H1 (cell line): ENCODE results near the gene PDE4C. TPM values are rescaled to one million over a fixed set of nuclear protein-coding genes. Genes with fewer than 3 reads are reported as not detected.

ENCODE experiments used
- CTCF ChIA-PET: fragments of 300-600 bp; sonication (Branson Sonifier 250); formaldehyde crosslinking; loops from one replicate; lab custom pipeline; 2021; ENCODE audit not compliant: partially characterized antibody; lab: Charles Lee
- POLR2A ChIA-PET: fragments of 300-600 bp; sonication (Branson Sonifier 250); formaldehyde crosslinking; loops from one replicate; lab custom pipeline; 2021; ENCODE audit warnings: inconsistent platforms; ENCODE audit not compliant: partially characterized antibody; lab: Charles Lee
- DNase-seq, 2 experiments: peaks; one replicate each; pipeline versions ENCODE4 v3.0.0 to v3.0.0-alpha.2; 2010 to 2022; ENCODE audit warnings: low spot score in 2 of 2, low read depth in 1 of 2, mixed read lengths in 1 of 2
- FAIRE-seq: peaks from 2 replicates; lab custom pipeline; 2011; peaks lifted over from hg19 to GRCh38; lab: Jason Lieb, UNC
- H2AFZ ChIP-seq: 2 replicates; pipeline ENCODE4 v1.8.1; 2012; ENCODE audit warnings: low read length, inconsistent platforms
- H2AK5ac ChIP-seq: 2 replicates; pipeline ENCODE4 v1.6.1; 2013; ENCODE audit warnings: low read depth, low read length
- H2BK120ac ChIP-seq: replicated peaks from 2 replicates; pipeline ENCODE3; 2013; ENCODE audit warnings: low read depth, low read length, inconsistent platforms
- H2BK12ac ChIP-seq: 2 replicates; pipeline ENCODE4 v1.6.1; 2013; ENCODE audit warnings: low read depth, low read length
- H2BK15ac ChIP-seq: 2 replicates; pipeline ENCODE4 v1.6.1; 2013; ENCODE audit warnings: low read length
- H2BK20ac ChIP-seq: 2 replicates; pipeline ENCODE4 v1.6.1; 2013; ENCODE audit warnings: low read length
- H2BK5ac ChIP-seq: 2 replicates; pipeline ENCODE4 v1.6.1; 2013; ENCODE audit warnings: low read depth, low read length
- H3K14ac ChIP-seq: 2 replicates; pipeline ENCODE4 v1.6.1; 2013; ENCODE audit warnings: inconsistent platforms; ENCODE audit not compliant: insufficient read length
- H3K18ac ChIP-seq: 2 replicates; pipeline ENCODE4 v1.6.1; 2013; ENCODE audit warnings: low read length; ENCODE audit errors: extremely low read depth
- H3K23ac ChIP-seq: 2 replicates; pipeline ENCODE4 v1.6.1; 2013; ENCODE audit warnings: inconsistent platforms; ENCODE audit not compliant: insufficient read length
- H3K23me2 ChIP-seq: 2 replicates; pipeline ENCODE4 v1.6.1; 2013; ENCODE audit warnings: low read depth, low read length
- H3K27ac ChIP-seq: 2 replicates; pipeline ENCODE4 v1.6.1; 2011; ENCODE audit warnings: low read depth, low read length, inconsistent platforms
- H3K27me3 ChIP-seq, 4 experiments: replicated peaks in 1 of 4; 1 replicate in 1 of 4; 2 replicates in 3 of 4; pipeline versions ENCODE4 v1.6.1 to v1.8.1; 2011 to 2013; ENCODE audit warnings: low read length in 3 of 4, mild to moderate bottlenecking in 3 of 4, inconsistent platforms in 2 of 4, mixed read lengths in 2 of 4, moderate library complexity in 1 of 4; ENCODE audit not compliant: control insufficient read depth in 3 of 4, insufficient read depth in 3 of 4; ENCODE audit errors: extremely low read depth in 1 of 4
- H3K36me3 ChIP-seq, 4 experiments: 2 replicates each; pipeline versions ENCODE4 v1.6.1 to v1.8.1; 2011 to 2013; ENCODE audit warnings: mild to moderate bottlenecking in 4 of 4, low read length in 3 of 4, moderate library complexity in 2 of 4, control low read depth in 1 of 4, inconsistent platforms in 1 of 4; ENCODE audit not compliant: insufficient read depth in 4 of 4, control insufficient read depth in 2 of 4
- H3K4ac ChIP-seq: replicated peaks from 2 replicates; pipeline ENCODE3; 2013; ENCODE audit warnings: low read length, low read depth, mixed read lengths, inconsistent platforms; ENCODE audit not compliant: insufficient read length
- H3K4me1 ChIP-seq, 4 experiments: replicated peaks in 1 of 4; 1 replicate in 1 of 4; 2 replicates in 3 of 4; pipeline versions ENCODE4 v1.6.1 to v1.8.1; 2011 to 2013; ENCODE audit warnings: low read length in 3 of 4, inconsistent platforms in 2 of 4, mixed read lengths in 1 of 4; ENCODE audit not compliant: insufficient read depth in 4 of 4, control insufficient read depth in 3 of 4
- H3K4me2 ChIP-seq, 2 experiments: 2 replicates each; pipeline versions ENCODE4 v1.6.1 to v1.8.1; 2011 to 2013; ENCODE audit warnings: low read depth in 2 of 2, low read length in 2 of 2, control low read depth in 1 of 2, inconsistent platforms in 1 of 2, mild to moderate bottlenecking in 1 of 2; ENCODE audit not compliant: insufficient read depth in 1 of 2
- H3K4me3 ChIP-seq, 4 experiments: fragments of 200-600, 300-600 bp in 1 of 4; sonication (generic), shearing (Covaris generic), sonication (Bioruptor Twin) in 1 of 4; 2 replicates each; pipeline versions ENCODE4 v1.5.1 to v1.8.1; 2011 to 2016; ENCODE audit warnings: low read length in 4 of 4, low read depth in 3 of 4, control low read depth in 2 of 4, inconsistent platforms in 2 of 4, mild to moderate bottlenecking in 2 of 4, mixed read lengths in 1 of 4, moderate library complexity in 1 of 4; ENCODE audit not compliant: insufficient read depth in 2 of 4; ENCODE audit errors: extremely low read depth in 1 of 4
- H3K56ac ChIP-seq: replicated peaks from 2 replicates; pipeline ENCODE3; 2013; ENCODE audit warnings: low read depth, mild to moderate bottlenecking, mixed read lengths, low read length, inconsistent platforms; ENCODE audit not compliant: insufficient read length
- H3K79me1 ChIP-seq: 2 replicates; pipeline ENCODE4 v1.6.1; 2013; ENCODE audit warnings: low read depth, low read length, control low read depth
- H3K79me2 ChIP-seq, 2 experiments: 2 replicates each; pipeline versions ENCODE4 v1.6.1 to v1.8.1; 2012 to 2013; ENCODE audit warnings: low read length in 2 of 2, mild to moderate bottlenecking in 2 of 2, inconsistent platforms in 1 of 2; ENCODE audit not compliant: insufficient read depth in 2 of 2, control insufficient read depth in 1 of 2
- H3K9ac ChIP-seq, 4 experiments: replicated peaks in 1 of 4; 1 replicate in 1 of 4; 2 replicates in 3 of 4; pipeline versions ENCODE4 v1.6.1 to v1.8.1; 2011 to 2013; ENCODE audit warnings: low read depth in 3 of 4, low read length in 3 of 4, control low read depth in 2 of 4, mild to moderate bottlenecking in 2 of 4, moderate library complexity in 2 of 4, inconsistent platforms in 1 of 4; ENCODE audit errors: extremely low read depth in 1 of 4
- H3K9me3 ChIP-seq, 2 experiments: 2 replicates each; pipeline versions ENCODE4 v1.6.1 to v1.8.1; 2012 to 2013; ENCODE audit warnings: mild to moderate bottlenecking in 2 of 2, moderate library complexity in 2 of 2, control low read depth in 1 of 2, inconsistent platforms in 1 of 2, low read depth in 1 of 2, low read length in 1 of 2, mixed read lengths in 1 of 2; ENCODE audit not compliant: insufficient read depth in 2 of 2
- H4K20me1 ChIP-seq, 2 experiments: replicated peaks in 1 of 2; 2 replicates each; pipeline versions ENCODE3 to v1.8.1; 2011 to 2013; ENCODE audit warnings: inconsistent platforms in 2 of 2, low read length in 2 of 2, mild to moderate bottlenecking in 1 of 2; ENCODE audit not compliant: insufficient read depth in 2 of 2, control insufficient read depth in 1 of 2
- H4K5ac ChIP-seq: 2 replicates; pipeline ENCODE4 v1.6.1; 2013; ENCODE audit warnings: low read length, low read depth, mixed read lengths, inconsistent platforms; ENCODE audit not compliant: insufficient read length
- H4K8ac ChIP-seq: 2 replicates; pipeline ENCODE4 v1.8.0; 2013; ENCODE audit warnings: mild to moderate bottlenecking, moderate library complexity, low read length, inconsistent platforms; ENCODE audit not compliant: insufficient read depth; ENCODE audit errors: extremely low read depth
- H4K91ac ChIP-seq: replicated peaks from 2 replicates; pipeline ENCODE3; 2013; ENCODE audit warnings: low read length, mixed read lengths, inconsistent platforms; ENCODE audit not compliant: insufficient read length
- HDAC6 ChIP-seq: IDR thresholded peaks from one replicate; pipeline ENCODE4 v1.7.1; 2012; ENCODE audit warnings: low read depth, mild to moderate bottlenecking, inconsistent platforms, low read length, moderate library complexity
- JUN ChIP-seq: IDR thresholded peaks from 2 replicates; pipeline ENCODE4 v1.6.1; 2011; ENCODE audit warnings: low read depth, mild to moderate bottlenecking, improper control_type of control experiment, low read length
- JUND ChIP-seq: IDR thresholded peaks from 2 replicates; pipeline ENCODE4 v1.6.1; 2011; ENCODE audit warnings: mild to moderate bottlenecking, improper control_type of control experiment, low read length
- RFX5 ChIP-seq: IDR thresholded peaks from 2 replicates; pipeline ENCODE4 v1.6.1; 2011; ENCODE audit warnings: low read depth, low read length, improper control_type of control experiment, borderline replicate concordance
- SIN3A ChIP-seq, 2 experiments: IDR thresholded peaks in 1 of 2; conservative IDR thresholded peaks in 1 of 2; 2 replicates each; pipeline ENCODE4 v1.6.1; 2011 to 2012; ENCODE audit warnings: low read length in 2 of 2, improper control_type of control experiment in 1 of 2, low read depth in 1 of 2, mild to moderate bottlenecking in 1 of 2
- TEAD4 ChIP-seq: IDR thresholded peaks from 2 replicates; pipeline ENCODE4 v1.6.1; 2012; ENCODE audit warnings: low read depth, low read length, inconsistent platforms, mixed read lengths
- WGBS, 2 experiments: shearing (Covaris generic) in 1 of 2; methylation state at CpG; one replicate each; pipeline versions ENCODE4 v1.1.6 to v1.1.7; 2013 to 2015; ENCODE audit warnings: low lambda C conversion rate in 2 of 2, mixed read lengths in 2 of 2, inconsistent platforms in 1 of 2, low coverage in 1 of 2, missing lambda C conversion rate in 1 of 2; ENCODE audit not compliant: insufficient replicate concordance in 2 of 2, insufficient coverage in 1 of 2, insufficient read length in 1 of 2; ENCODE audit errors: extremely low coverage in 1 of 2, missing lambda C conversion rate in 1 of 2; 5-methylcytosine and 5-hydroxymethylcytosine counted together
- polyA plus RNA-seq, 7 experiments: library from polyadenylated mRNA; depleted of rRNA in 3 of 7; stranded (reverse) in 5 of 7; unstranded in 2 of 7; fragments of >200 nt in 5 of 7; fragments of 200-250 nt in 2 of 7; gene quantifications; 1 replicate in 5 of 7; 2 replicates in 1 of 7; 4 replicates in 1 of 7; pipeline versions ENCODE4 v1.2.1 to v1.2.3, GENCODE V29; 2011 to 2013; ENCODE audit warnings: missing spikeins in 2 of 7, mixed read lengths in 2 of 7
- total RNA-seq: library from RNA; stranded (reverse); fragmentation: NEBNext Ultra II Directional; extraction: Animal tissue kit (Norgen Biotek cat#: 25700); gene quantifications from 2 replicates; pipeline ENCODE4 v1.2.1, GENCODE V29; 2021
- TF ChIP-seq, protein P1 (sequence below): IDR thresholded peaks from 2 replicates; pipeline ENCODE4 v1.6.1; 2012; ENCODE audit warnings: inconsistent platforms
- TF ChIP-seq, protein P2 (sequence below): IDR thresholded peaks from 2 replicates; pipeline ENCODE4 v1.6.1; 2012; ENCODE audit warnings: low read length, inconsistent platforms

The PDE4C gene
- total and polyA plus RNA-seq, 2 of the 8 experiments (the other 6 are each of a cell fraction or from before 2014, with no cell fraction given): 2.7 to 3.1 TPM

DNA sequence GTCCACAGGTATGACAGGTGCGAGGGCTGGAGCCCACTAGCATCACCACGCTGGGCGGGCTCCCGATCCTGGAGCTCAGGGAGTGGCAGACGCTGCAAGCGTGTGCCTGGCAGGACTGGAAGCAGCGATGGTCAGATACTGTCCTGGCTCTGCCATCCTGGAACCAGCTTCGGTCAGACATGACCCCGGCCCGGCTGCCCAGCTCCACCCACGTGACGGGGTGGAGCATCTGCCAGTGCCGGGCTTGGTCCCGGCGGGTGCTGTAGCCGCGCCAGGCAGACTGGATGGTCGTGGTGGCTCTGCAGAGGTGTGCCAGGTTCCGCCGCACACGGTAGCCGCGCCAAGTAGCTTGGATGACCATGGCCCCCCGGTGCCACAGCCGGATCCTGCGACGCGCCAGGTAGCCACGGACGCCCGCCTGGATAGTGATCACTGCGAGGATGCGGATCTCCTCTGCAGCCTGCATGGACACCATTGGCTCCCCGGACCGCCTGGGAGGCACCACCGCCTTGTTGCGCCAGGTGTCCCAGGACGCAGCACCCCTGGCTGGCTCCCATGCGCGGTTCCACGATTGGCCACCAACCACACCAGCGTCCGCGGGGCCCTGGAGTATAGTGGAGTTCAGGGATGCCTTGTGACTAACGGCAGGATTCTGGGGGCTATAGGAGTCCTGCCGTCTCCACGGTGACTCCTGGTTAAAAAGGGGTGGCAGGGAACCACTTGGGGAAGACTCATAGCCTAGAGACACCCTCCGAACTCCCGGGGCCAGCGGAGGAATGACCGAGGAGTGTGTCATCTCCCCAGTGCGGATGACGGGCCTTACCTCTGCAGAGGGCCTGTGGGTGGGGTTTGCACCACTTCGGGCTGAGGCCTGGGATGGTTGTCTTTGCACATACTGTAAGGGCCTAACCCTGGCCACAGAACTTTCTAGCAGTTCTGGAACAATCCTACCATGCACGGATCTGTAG lies 31.5 kb upstream of the PDE4C start:
- H4K91ac ChIP-seq: no peak overlapping the region
- peaks cover 0 to 1% of the 10 kb centered on the region in 2 experiments for H4K20me1 ChIP-seq
- no peaks in the 10 kb centered on the region for H3K23me2 ChIP-seq
- FAIRE-seq (no peak), DNase-seq (no peak)
- no peak overlapping the region for H2BK5ac ChIP-seq
- H3K4ac ChIP-seq: no peak overlapping the region
- no peak overlapping the region for H3K27ac ChIP-seq
- no peak overlapping the region for H2AK5ac ChIP-seq
- H4K5ac ChIP-seq: no peak overlapping the region
- POLR2A ChIA-PET: interaction anchor here (0.9 to 2.5 kb wide), 3 partner anchors 8 to 52 kb away, joined by 3 to 8 read pairs (median 4); partner anchors contain the start of gene JUND
- no peaks in the 10 kb centered on the region for H3K79me2 ChIP-seq
- H2BK15ac ChIP-seq: no peak overlapping the region
- H3K79me1 ChIP-seq: no peaks in the 10 kb centered on the region; the same call in 1 of the 2 replicates
- no peak overlapping the region for H2BK120ac ChIP-seq
- H3K23ac ChIP-seq: no peak overlapping the region
- CTCF ChIA-PET: interaction anchor here (0.6 to 18.7 kb wide), 14 partner anchors 8 to 153 kb away, joined by 3 to 305 read pairs (median 4); partner anchors contain the start of genes IQCN, JUND, MPV17L2 and RAB3A
- H2AFZ ChIP-seq: no peak overlapping the region
- peaks cover 5 to 12% (median 10%) of the 10 kb centered on the region in 4 experiments for H3K4me1 ChIP-seq
- 0 out of 2 replicates have a peak overlapping the region, but pooled peaks have one; percentile 5 for H4K8ac ChIP-seq
- H3K27me3 ChIP-seq: peaks cover 0 to 6% (median 1%) of the 10 kb centered on the region in 4 experiments; a peak in 3 of 7 replicates
- H3K14ac ChIP-seq: no peak overlapping the region
- WGBS, 2 experiments: 93% methylated on average over 55 of the region's 55 CpGs; no CpG with 5 or more reads in 1 of the 2 experiments
- H3K56ac ChIP-seq: no peak overlapping the region
- no peak overlapping the region for H3K4me3 ChIP-seq
- H3K4me2 ChIP-seq: no peak overlapping the region
- no peak overlapping the region for H3K18ac ChIP-seq
- no peaks in the 10 kb centered on the region for H3K36me3 ChIP-seq
- H2BK20ac ChIP-seq: no peak overlapping the region
- no peaks in the 10 kb centered on the region for H3K9me3 ChIP-seq
- H2BK12ac ChIP-seq: no peak overlapping the region
- H3K9ac ChIP-seq: no peak overlapping the region
- TF ChIP-seq RFX5 (no peak), JUN (no peak), SIN3A (conservative IDR thresholded peaks at IDR 0.05 in 1 of 2, IDR thresholded peaks at IDR 0.05 in 1 of 2; ENCODE audit: low read depth in 1 of 2, low read length in 2 of 2) (no peak), JUND (no peak), TEAD4 (no peak), HDAC6 (no peak)
- TF ChIP-seq, protein P1, sequence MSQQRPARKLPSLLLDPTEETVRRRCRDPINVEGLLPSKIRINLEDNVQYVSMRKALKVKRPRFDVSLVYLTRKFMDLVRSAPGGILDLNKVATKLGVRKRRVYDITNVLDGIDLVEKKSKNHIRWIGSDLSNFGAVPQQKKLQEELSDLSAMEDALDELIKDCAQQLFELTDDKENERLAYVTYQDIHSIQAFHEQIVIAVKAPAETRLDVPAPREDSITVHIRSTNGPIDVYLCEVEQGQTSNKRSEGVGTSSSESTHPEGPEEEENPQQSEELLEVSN: no peak
- TF ChIP-seq, protein P2, sequence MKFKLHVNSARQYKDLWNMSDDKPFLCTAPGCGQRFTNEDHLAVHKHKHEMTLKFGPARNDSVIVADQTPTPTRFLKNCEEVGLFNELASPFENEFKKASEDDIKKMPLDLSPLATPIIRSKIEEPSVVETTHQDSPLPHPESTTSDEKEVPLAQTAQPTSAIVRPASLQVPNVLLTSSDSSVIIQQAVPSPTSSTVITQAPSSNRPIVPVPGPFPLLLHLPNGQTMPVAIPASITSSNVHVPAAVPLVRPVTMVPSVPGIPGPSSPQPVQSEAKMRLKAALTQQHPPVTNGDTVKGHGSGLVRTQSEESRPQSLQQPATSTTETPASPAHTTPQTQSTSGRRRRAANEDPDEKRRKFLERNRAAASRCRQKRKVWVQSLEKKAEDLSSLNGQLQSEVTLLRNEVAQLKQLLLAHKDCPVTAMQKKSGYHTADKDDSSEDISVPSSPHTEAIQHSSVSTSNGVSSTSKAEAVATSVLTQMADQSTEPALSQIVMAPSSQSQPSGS: no peak
